GM12878 (cell line): Measurements from ENCODE around the gene RARB. TPM values are rescaled to one million over a fixed set of nuclear protein-coding genes. Genes with fewer than 3 reads are reported as not detected.

Source experiments
- ATAC-seq: fragments of 200-7000 bp; cut with Tn5 transposase; 3 replicates; pipeline ENCODE4 v1.9.1; 2020; ENCODE audit warnings: mild to moderate bottlenecking, moderate library complexity
- BruUV-seq: library from RNA; stranded (reverse); fragments of 400-500 nt; replicated peaks from 2 replicates; lab custom pipeline; 2021; lab: Mats Ljungman, UMichigan
- CTCF ChIA-PET: fragments of 300-600 bp; sonication (Branson Sonifier 250); formaldehyde crosslinking; extraction: SDS; loops from one replicate; lab custom pipeline; 2021; ENCODE audit warnings: inconsistent platforms; lab: Yijun Ruan, JAX
- POLR2A ChIA-PET: fragments of 350-600 bp; formaldehyde crosslinking; extraction: SDS; loops from one replicate; lab custom pipeline; 2021; ENCODE audit warnings: inconsistent platforms; lab: Charles Lee
- RAD21 ChIA-PET: fragments of 300-600 bp; sonication (Branson Sonifier 250); formaldehyde crosslinking; loops from one replicate; lab custom pipeline; 2023; ENCODE audit warnings: antibody characterized with exemption; ENCODE audit not compliant: unreplicated experiment; lab: Charles Lee
- SMC1A ChIA-PET: fragments of 300-600 bp; sonication (Branson Sonifier 250); formaldehyde crosslinking; loops from one replicate; lab custom pipeline; 2023; ENCODE audit not compliant: unreplicated experiment, uncharacterized antibody; lab: Charles Lee
- DNase-seq: peaks from one replicate; pipeline ENCODE4 v3.0.0-alpha.2; 2011; ENCODE audit warnings: low read depth, low spot score
- FAIRE-seq: peaks from 3 replicates; lab custom pipeline; 2011; peaks lifted over from hg19 to GRCh38; lab: Jason Lieb, UNC
- H2AFZ ChIP-seq: 2 replicates; pipeline ENCODE4 v1.6.0; 2011; ENCODE audit warnings: low read depth, low read length, control low read depth; ENCODE audit not compliant: control insufficient read depth
- H3K27ac ChIP-seq: 2 replicates; pipeline ENCODE4 v1.5.1; 2011; ENCODE audit warnings: control low read depth; ENCODE audit not compliant: control insufficient read depth, insufficient read depth
- H3K27me3 ChIP-seq, 2 experiments: replicated peaks in 1 of 2; 2 replicates each; pipeline versions ENCODE4 v1.6.0 to v1.6.1; 2011; ENCODE audit warnings: low read length in 1 of 2; ENCODE audit not compliant: control insufficient read depth in 2 of 2, insufficient read depth in 2 of 2
- H3K36me3 ChIP-seq, 2 experiments: 2 replicates each; pipeline ENCODE4 v1.5.1; 2011; ENCODE audit warnings: low read length in 1 of 2; ENCODE audit not compliant: control insufficient read depth in 2 of 2, insufficient read depth in 2 of 2
- H3K4me1 ChIP-seq: 2 replicates; pipeline ENCODE4 v1.6.1; 2011; ENCODE audit warnings: mild to moderate bottlenecking, low read length, moderate library complexity, mixed read lengths; ENCODE audit not compliant: control insufficient read depth, insufficient read depth
- H3K4me2 ChIP-seq: 2 replicates; pipeline ENCODE4 v1.6.0; 2011; ENCODE audit warnings: control low read depth; ENCODE audit not compliant: control insufficient read depth, insufficient read depth
- H3K4me3 ChIP-seq: fragments of 200-600 bp; sonication (generic); 2 replicates; pipeline ENCODE4 v1.5.1; 2016
- H3K79me2 ChIP-seq: 2 replicates; pipeline ENCODE4 v1.6.0; 2011; ENCODE audit warnings: low read length; ENCODE audit not compliant: control insufficient read depth, insufficient read depth
- H3K9ac ChIP-seq: 2 replicates; pipeline ENCODE4 v1.8.0; 2011; ENCODE audit warnings: low read length, control low read depth, mixed read lengths; ENCODE audit not compliant: control insufficient read depth, insufficient read depth
- H3K9me3 ChIP-seq: replicated peaks from 3 replicates; pipeline ENCODE4 v1.5.1; 2011; ENCODE audit warnings: mild to moderate bottlenecking, low read length; ENCODE audit not compliant: control insufficient read depth, insufficient read depth
- H4K20me1 ChIP-seq: 2 replicates; pipeline ENCODE4 v1.6.0; 2011; ENCODE audit not compliant: control insufficient read depth, insufficient read depth
- GATAD2B ChIP-seq: fragments of 450-650 bp; conservative IDR thresholded peaks from 2 replicates; pipeline ENCODE4 v1.6.1; 2017; ENCODE audit warnings: low read depth, mild to moderate bottlenecking, moderate library complexity
- HDGF ChIP-seq: fragments of 450-650 bp; IDR thresholded peaks from 2 replicates; pipeline ENCODE4 v1.6.1; 2016; ENCODE audit warnings: antibody characterized with exemption
- NFIC ChIP-seq: IDR thresholded peaks from 2 replicates; pipeline ENCODE4 v1.6.1; 2012; ENCODE audit warnings: low read depth, mild to moderate bottlenecking, inconsistent platforms, low read length, moderate library complexity
- NFYA ChIP-seq: IDR thresholded peaks from 2 replicates; pipeline ENCODE4 v1.6.1; 2011; ENCODE audit warnings: low read depth, mild to moderate bottlenecking, low read length, improper control_type of control experiment, borderline replicate concordance
- RUNX3 ChIP-seq: IDR thresholded peaks from 2 replicates; pipeline ENCODE4 v1.6.1; 2012; ENCODE audit warnings: low read length, inconsistent platforms
- SMAD1 ChIP-seq: fragments of 450-650 bp; IDR thresholded peaks from 2 replicates; pipeline ENCODE4 v1.6.1; 2018; ENCODE audit warnings: mild to moderate bottlenecking, low read depth; ENCODE audit not compliant: partially characterized antibody
- SPI1 ChIP-seq: IDR thresholded peaks from 2 replicates; pipeline ENCODE4 v1.6.1; 2011; ENCODE audit warnings: low read depth, mild to moderate bottlenecking, low read length, moderate library complexity, borderline replicate concordance; ENCODE audit not compliant: insufficient read depth
- SREBF1 ChIP-seq: IDR thresholded peaks from 2 replicates; pipeline ENCODE4 v1.6.1; 2012; ENCODE audit warnings: mild to moderate bottlenecking, low read length
- WGBS: methylation state at CpG from one replicate; pipeline ENCODE4 v1.1.6; 2016; ENCODE audit warnings: low lambda C conversion rate; ENCODE audit not compliant: insufficient replicate concordance, insufficient coverage; ENCODE audit errors: missing lambda C conversion rate; 5-methylcytosine and 5-hydroxymethylcytosine counted together
- in situ Hi-C: fragments of 300-500 bp; cut with MboI; formaldehyde crosslinking; loops from 9 replicates; pipeline ENCODE4 v1.14.3; 2018; ENCODE audit warnings: mixed read lengths
- intact Hi-C: fragments of 100-400 bp; cut with micrococcal nuclease; formaldehyde crosslinking; loops from one replicate; pipeline ENCODE4 v1.14.2; 2022; ENCODE audit not compliant: unreplicated experiment
- polyA plus RNA-seq, 11 experiments: library from polyadenylated mRNA; depleted of rRNA in 4 of 11; unstranded in 6 of 11; stranded (reverse) in 5 of 11; fragments of >200 nt; fragmentation: Nextera tagmentation in 4 of 11; fragmentation: Illumina TruSeq in 1 of 11; extraction: Ambion mirVana in 4 of 11; extraction: Trizol in 1 of 11; gene quantifications; 1 replicate in 1 of 11; 2 replicates in 10 of 11; pipeline versions ENCODE4 v1.2.1 to v1.2.3, GENCODE V29; 2011 to 2016; ENCODE audit warnings: inconsistent platforms in 2 of 11, missing spikeins in 2 of 11, low read depth in 1 of 11
- total RNA-seq, 4 experiments: library from RNA; depleted of rRNA in 3 of 4; stranded (reverse); fragments of >200 nt in 3 of 4; fragmentation: Illumina TruSeq in 1 of 4; extraction: Trizol in 1 of 4; gene quantifications; 2 replicates each; pipeline versions ENCODE4 v1.2.1 to v1.2.3, GENCODE V29; 2013 to 2021
- TF ChIP-seq, protein P1 (sequence below): fragments of 450-650 bp; IDR thresholded peaks from 2 replicates; pipeline ENCODE4 v1.6.1; 2014; ENCODE audit warnings: mild to moderate bottlenecking
- TF ChIP-seq, protein P2 (sequence below): IDR thresholded peaks from 2 replicates; pipeline ENCODE4 v1.6.1; 2011; ENCODE audit warnings: low read depth, low read length, improper control_type of control experiment, borderline replicate concordance

Gene RARB
- total and polyA plus RNA-seq, 10 of the 15 experiments (the other 5 are each of a cell fraction or from before 2014, with no cell fraction given), result 0.05 to 0.06 TPM; not detected in 8

DNA sequence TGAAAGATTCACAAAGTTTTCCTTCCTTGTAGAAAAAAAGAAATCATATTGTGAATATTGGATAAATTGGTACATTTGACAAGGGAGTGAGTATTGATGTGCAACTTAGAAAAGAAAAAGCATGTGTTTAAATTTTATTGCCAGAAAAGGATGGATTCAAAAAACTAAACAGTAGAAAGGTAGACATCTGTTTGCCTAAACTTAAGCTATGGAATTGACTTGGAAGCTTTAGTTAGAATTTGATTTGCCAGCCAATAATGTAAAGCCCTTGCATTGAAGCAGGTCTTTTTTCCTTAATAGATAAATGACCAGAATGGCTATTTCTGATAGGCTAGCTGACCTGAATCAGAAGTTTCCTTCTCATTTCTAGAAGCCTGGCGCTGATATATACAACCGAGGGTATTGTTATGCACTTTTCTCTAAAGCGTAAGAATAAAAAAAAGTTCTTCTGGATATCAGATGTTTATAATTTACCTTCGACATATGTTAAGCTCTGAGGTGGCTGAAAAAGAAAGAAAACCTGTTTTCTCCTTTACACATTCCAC, 4.2 kb downstream of the RARB start (continued):
- TF ChIP-seq, protein P1, sequence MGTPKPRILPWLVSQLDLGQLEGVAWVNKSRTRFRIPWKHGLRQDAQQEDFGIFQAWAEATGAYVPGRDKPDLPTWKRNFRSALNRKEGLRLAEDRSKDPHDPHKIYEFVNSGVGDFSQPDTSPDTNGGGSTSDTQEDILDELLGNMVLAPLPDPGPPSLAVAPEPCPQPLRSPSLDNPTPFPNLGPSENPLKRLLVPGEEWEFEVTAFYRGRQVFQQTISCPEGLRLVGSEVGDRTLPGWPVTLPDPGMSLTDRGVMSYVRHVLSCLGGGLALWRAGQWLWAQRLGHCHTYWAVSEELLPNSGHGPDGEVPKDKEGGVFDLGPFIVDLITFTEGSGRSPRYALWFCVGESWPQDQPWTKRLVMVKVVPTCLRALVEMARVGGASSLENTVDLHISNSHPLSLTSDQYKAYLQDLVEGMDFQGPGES, result no peak
- TF ChIP-seq NFIC, result no peak

DNA sequence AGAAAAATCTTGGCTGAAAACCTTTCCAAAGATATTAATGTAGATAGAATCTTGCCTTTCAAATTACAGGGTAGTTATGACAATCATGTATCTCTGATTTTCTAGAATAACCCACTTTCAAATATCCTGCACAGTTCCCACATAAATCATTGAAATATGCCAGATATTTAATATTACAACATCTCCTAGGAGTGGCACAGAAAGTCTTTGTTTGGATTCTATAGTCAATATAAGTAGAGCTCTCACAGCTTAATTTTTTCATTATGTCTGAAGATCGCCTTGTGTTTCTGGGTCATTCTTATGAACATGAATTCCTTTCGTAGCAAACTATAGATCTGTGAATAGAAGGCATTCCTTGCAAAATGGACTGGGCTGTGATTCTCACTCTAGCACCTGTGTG, 5.0 kb downstream of the RARB start:
- BruUV-seq, result no TSS peak
- Histone ChIP-seq H3K4me1 (no peaks in the 10 kb centered on the region), H3K9me3 (no peaks in the 10 kb centered on the region), H2AFZ (no peak overlapping the region), H3K27ac (no peak overlapping the region), H3K4me2 (no peak overlapping the region), H3K27me3 (peaks cover 2 to 8% of the 10 kb centered on the region in 2 experiments), H3K79me2 (no peaks in the 10 kb centered on the region), H3K9ac (no peak overlapping the region), H3K36me3 (no peaks in the 10 kb centered on the region), H4K20me1 (no peaks in the 10 kb centered on the region), H3K4me3 (no peak overlapping the region)
- TF ChIP-seq SMAD1 (no peak), NFYA (no peak), SREBF1 (no peak), SPI1 (no peak), GATAD2B (no peak), HDGF (no peak), RUNX3 (no peak)
- TF ChIP-seq, protein P2, sequence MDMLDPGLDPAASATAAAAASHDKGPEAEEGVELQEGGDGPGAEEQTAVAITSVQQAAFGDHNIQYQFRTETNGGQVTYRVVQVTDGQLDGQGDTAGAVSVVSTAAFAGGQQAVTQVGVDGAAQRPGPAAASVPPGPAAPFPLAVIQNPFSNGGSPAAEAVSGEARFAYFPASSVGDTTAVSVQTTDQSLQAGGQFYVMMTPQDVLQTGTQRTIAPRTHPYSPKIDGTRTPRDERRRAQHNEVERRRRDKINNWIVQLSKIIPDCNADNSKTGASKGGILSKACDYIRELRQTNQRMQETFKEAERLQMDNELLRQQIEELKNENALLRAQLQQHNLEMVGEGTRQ, result no peak
- DNase-seq, result no peak
- ATAC-seq, result no peak
- WGBS, result 15% methylated on average over 2 of the region's 2 CpGs
- in situ Hi-C loops (no loop called here), intact Hi-C loops (no loop called here)
- no peak for FAIRE-seq
- ChIA-PET CTCF (interaction anchor here (0.9 to 1.8 kb wide), 3 partner anchors 10 to 15 kb away, joined by 3 to 9 read pairs (median 4); no protein-coding TSS in a partner anchor), SMC1A (interaction anchor here (0.8 kb wide), 1 partner anchor 139 kb away, joined by 3 read pairs; no protein-coding TSS in a partner anchor), POLR2A (no interaction called here), RAD21 (no interaction called here)
